GM19468 (cell line): ENCODE results near the gene GPR153.
A peak's percentile ranks its signal among the peaks of the same experiment; 100 is the strongest.

Experiments
- ATAC-seq: cut with Tn5 transposase; IDR thresholded peaks from one replicate; pipeline ENCODE4 v1.9.1; 2021; ENCODE audit warnings: mild to moderate bottlenecking, moderate library complexity, moderate number of reproducible peaks; ENCODE audit not compliant: unreplicated experiment; ENCODE audit errors: extremely low read depth

The GPR153 gene

DNA sequence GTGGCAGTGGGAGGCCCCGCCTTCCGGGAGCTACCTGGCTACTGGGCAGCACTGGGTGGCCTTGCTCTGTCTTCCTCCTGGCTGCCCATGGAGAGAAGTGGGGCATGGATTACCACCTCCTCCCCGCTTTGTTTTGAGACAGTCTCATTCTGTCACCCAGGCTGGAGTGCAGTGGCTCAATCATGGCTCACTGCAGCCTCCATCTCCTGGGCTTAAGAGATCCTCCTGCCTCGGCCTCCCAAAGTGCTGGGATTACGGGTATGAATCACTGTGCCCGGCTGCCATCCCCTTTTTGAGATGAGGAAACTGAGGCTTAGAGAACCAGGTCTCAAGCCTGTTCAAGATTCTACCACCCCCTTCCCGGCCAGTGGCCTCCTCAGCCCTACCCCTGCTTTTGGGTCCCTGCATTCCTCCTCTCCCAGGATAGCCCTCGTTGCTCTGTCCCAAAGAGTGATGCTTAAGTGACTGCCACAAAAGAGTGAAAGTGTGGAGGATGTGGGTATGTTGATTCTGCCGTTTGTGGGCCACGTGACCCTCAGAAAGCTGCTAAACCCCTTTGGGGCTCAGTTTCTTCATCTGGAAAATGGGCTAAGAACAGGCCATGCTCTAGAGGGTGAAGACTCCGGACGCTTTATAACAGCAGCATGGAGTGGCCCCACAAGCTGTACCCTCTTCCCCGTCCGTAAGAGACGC, 9.1 kb downstream of the GPR153 start:
- ATAC-seq = no peak

DNA sequence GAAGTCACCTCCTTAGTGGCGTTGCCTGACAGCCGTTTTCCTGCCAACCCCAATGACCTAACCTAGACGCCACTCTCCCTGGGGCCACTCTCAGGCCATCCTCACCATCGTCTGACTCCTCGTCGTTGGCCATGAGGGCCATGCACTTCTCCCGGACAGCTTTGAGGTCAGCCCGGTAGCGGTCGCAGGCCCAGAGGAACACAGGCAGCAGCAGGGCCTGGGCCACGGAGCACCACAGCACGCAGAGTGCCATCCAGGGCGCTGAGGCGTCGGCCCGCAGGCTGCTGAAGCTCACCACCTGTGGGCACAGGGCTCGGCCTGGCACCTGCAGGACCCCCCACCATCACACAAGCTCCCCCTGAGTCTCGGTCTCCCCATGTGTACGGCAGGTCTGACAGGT, 9.7 kb downstream of the GPR153 start:
- no peak for ATAC-seq

DNA sequence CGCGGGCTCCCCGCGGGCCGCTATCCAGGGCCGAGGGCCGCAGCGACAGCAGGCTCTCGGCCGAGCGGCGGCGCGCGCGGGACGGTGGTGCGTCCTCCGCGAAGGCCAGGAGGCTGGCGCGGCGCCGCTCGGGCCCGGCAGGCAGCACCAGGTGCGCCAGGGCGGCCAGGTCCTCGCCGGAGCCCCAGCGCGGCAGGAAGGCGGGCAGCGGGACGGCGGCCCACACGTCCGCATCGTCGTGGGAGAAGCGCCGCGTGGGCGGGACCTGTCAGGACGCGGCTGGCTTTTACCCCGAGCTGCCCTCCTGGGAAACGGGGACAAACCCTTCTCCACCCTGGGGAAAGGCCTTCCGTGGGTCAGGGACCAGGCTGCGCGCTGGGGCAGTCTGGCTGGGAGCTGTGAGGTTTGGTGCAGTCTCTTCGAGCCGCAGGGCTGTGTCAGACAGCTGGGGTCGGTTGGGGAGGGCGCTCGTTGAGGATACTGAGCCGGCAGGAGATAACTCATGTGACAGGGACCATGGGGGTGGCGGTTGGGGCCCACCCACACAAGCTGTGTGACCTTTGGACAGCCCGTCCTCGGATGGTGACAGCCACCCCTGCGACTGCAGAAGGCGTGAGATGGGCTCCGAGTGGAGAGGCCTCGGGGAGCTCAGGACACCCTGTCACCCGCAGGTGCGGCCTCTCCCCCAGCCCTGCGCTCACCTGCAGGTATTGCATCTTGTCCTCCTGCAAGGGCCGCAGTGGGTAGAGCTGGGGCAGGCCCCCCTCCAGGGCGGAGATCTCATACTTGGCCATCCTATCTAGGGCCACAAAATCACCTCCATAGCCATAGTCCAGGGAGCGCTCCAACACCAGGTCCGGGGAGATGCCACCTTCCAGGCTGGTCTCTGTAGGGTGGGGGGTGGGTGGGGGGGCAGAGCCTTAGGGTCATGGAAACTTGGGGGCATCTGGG, 10.9 kb downstream of the GPR153 start:
- ATAC-seq = no peak

DNA sequence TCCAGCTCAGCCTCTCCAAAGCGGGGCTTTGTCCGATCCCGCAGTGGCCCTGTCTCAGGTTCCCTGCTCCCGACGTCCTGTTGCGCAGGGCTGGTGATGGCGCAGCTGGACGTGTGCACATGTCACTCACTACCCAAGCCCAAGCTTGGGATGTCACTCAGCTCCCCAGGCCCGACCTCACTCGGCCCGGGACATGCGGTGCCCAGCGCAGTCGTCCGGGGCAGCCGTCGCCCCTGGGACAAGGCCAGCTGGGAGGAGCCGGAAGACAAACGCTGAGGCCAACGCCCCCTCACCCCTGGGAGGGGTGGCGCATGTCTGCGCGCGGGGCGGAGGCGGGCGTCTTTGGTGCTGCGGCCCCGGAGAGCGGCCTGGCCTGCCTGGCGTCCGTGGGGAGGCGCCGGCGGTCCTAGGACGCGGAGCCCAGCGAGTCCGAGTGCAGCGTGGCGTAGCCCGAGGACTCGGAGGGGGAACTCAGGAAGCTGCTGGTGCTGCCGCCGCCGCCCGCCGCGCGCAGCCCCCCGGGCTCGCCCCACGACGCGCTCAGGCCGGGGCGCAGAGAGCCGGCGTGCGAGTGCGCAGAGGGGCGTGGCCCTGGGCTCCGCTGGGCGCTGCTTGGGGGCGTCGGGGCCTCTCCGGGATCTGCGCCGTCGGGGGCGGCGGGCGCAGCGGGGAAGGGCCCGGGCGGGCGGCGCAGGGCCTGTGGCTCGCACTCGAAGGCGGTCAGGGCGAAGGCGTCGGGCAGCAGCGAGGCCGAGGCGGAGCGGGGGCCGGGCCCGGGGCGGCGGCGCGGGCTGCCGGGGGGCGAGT, 11.8 kb downstream of the GPR153 start:
- ATAC-seq = no peak

DNA sequence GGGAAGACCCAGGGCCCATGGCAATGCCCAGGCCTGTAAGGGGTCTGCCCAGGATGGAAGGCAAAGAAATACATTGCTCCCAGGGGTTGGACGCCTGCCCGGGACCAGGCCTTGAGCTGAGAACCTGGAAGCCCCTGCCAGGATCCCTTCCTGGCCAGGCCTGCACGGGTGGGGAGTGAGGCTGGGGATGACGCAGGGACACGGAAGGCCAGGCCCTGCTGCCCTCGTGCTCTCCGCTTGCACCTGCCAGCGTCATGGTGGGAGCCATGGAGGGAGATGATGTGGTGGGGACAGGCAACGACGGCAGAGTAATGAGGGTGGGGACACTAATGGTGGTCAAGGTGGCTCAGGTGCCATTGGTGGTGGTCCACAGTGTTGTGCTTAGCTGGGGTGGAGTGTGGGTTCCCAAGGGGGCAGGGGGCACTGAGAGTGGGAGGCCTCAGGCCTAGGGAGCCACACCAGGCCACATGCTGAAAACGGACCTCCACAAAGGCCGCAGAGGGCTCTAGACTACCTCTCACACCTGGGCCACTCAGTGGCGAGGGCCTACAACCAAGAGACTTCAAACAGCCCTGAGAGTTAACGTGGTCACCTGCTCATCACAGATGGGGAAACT, 12.6 kb downstream of the GPR153 start:
- no peak for ATAC-seq

DNA sequence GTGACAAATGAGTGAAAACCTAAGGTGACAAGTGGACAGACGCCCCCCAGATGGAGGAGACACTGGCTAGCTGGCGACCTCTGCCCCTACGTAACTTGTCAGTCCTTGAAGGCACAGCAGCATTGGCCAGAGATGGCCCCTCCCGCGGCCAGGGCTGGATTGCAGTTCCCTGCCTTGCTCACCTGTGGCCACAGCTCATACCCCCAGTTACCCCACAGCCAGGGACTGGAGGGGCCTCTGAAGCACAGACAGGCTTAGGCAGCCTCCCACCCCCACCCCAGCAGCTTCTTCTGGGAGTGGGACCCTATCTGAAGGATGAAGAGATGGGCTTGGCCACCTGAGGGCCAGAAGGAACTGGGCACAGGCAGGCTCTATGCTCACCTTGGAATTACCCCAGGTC, 13.2 kb downstream of the GPR153 start:
- no peak for ATAC-seq

DNA sequence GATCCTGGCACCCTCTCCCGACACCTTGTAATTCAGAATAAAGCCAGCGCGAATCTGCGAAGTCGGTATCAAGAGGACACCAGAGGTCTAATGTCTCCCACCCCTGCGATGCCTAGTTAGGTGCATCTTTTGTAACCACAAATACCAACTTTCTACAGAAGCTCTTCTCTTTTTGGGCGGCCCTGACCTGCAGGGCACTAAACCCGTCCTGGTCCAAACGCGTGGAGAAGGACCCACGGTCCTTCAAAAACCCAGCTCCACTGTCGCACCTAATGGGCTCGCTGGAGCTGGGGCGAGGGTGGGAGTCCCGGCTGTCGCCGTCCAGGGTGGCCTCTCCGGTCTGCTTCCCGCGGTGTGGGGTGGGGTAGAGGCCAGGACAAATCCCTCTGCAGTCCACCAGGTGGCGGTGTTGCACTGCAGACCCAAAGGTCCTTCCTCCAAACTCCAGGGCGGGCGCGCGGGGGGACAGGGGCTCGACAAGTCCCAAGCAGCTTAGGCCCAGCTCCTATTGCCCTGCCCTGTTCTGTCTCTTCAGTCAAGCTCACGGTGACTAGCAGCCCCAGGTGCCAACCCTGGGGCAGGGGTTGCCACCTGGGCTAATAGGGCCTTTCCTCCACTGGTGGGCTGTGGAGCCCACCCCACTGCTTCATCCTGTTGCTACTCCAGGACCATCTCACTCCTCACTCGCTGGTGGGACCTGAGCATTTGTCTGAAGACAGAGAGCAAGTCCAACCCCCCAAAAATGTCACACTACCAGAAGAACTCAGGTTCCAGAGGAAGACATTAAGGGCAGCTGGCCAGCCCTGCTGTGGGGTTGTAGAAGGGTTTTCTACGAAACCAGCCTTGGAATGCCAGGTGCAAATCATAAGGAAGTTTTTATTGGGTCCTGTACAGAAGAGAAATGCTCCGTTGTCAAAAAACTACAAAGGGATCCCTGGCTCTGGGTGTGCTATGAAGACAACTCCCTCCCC, 14.1 kb downstream of the GPR153 start:
- ATAC-seq = no peak

DNA sequence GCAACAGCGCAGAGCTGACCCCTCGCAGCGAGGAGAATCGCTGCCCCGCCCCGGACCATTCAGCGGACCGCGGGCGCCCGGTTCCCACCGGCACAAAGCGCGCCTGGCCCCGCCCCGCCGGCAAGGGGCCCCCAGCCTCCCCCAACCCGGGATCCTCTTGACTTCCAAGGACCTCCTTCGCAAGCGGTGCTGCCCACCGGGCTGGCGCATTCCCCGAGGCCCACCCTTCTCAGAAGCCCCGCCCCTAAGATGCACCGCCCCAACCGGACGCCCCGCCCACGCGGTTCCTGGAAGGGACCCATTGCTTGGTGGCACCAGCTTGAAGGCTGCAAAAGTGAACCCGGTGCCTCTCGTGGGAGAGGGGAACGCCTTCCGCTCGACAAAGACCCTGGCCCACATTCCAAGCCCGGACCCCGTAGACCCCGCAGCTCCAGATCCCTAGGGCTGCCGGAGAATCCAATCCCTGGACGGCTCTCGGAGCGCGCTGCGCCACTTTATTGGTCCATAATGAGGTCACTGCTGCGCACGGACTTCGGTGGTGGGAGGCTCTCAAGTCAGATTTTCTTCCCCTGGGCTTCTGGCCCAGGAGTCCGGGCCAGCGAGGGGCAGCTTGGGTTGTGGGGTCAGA, 14.9 kb downstream of the GPR153 start:
- ATAC-seq = no peak

DNA sequence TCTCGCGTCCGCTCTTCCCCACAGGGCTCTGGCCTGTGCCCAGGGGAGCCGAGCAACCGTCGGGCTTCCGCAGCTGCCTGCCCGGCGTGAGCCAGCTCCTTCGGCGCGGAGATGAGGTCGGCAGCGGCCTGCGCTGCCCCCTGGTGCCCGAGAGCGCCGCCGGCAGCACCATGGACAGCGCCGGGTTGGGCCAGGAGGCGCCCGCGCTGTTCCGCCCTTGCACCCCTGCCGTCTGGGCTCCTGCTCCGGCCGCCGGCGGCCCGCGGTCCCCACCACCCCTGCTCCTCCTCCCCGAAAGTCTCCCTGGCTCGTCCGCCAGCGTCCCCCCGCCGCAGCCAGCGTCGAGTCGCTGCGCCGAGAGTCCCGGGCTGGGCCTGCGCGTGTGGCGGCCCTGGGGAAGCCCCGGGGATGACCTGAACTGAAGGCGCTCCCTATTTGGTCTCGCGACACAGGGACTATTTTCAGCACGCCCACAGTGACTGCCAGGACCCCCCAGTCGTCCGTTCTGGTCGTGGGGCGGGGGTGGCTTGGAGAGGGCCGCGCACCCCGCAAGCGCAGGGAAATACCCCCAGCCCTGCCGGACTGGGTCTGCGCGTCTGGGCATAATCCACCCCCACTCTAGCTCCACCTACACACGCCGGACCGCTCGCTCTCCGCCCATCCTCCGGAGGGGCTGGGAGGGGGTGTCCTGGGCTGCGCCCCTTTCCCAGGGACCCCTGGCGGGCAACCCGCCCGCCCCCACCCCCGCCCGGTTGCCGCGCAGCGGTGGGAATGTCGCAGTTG, 15.6 kb downstream of the GPR153 start:
- ATAC-seq = peak; percentile 61

DNA sequence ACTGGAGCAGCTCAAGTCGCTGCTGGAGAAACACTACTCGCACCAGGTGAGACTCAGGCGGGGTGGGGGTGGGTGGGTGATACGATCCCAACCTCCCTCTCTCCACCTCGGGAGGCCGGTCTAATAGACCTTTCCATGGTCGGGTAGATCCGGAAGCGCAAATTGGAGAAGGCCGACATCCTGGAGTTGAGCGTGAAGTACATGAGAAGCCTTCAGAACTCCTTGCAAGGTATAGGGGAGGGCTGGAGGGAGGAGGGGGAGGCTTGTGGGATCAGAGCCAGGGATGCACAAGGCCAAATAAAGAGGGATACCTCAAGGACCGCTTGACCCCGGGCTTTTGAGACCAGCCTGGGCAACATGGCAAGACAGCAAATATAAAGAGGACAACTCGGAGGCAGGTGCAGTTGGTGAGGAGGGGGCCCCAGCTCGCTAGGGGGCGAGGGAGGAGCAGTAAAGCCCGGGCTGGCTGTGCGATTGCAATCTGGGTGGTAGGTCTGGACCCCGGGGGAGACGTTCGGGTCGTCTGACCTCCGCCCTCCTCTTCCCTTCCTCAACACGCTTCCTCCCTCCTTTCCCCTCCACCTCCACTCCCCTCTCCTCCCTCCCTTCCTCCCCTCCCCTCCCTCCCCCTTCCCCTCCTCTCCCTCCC, 16.4 kb downstream of the GPR153 start:
- ATAC-seq = no peak

DNA sequence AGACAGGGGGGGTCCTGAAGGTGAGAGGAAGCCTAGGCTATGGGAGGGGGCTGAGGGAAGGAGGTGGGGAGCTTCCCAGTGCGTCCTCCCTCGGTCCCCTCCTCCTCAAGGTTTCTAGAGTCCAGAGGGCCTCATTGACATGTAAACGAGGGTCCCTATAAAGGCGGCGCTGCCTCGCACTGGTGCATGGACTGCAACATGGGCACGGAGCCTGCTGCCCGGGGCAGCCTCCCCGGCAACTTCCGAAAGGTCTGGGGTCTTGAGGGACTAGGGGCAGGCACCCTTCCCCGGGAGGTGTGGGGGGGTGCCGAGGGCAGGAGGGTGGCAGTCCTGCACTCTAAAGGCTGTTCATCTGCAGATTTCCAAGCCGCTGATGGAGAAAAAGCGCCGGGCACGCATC, 16.9 kb downstream of the GPR153 start, which contains the start of gene HES3:
Gene HES3, plus strand, starts transcription at position 187 of the 400 bp plus-strand sequence. Its CDS starts 187 bp downstream, at position 374.
- ATAC-seq = no peak

DNA sequence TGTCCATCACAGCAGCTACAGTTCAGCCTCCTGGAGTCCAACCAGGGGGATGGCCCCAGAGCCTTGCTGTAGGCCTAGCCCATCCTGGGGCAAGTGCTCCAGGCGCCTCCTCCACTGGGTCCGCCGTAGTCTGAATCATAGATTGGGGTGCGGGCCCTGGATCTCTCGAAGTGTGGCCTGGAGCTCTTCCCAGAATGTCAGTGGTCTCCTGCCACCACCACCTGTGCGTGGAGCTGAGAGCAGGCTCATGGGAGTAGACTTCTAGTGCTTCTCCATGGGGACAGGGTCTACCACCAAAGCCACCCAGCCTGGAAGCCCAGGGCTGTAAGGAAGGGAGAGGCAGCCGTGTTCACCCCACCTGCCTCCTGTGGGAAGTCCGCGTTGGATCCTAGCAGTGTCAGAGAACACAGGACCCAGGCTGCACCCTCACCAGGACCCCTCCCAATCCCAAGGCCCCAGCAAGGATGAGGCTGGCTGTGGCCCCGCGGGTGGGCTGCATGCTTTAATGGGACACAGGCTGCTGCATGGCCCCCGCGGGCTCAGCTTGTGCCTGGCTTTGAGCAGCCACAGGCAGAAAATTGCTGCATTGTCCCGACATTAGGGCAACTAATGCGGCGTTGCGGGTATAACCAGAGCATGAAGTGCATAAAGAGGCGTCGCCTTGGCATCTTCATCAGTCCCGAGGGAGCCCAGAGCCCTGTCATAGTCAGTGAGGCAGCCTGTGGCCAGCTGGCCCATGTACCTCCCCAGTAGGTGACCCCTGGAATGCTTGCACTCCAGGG, 17.7 kb downstream of the GPR153 start:
- no peak for ATAC-seq

DNA sequence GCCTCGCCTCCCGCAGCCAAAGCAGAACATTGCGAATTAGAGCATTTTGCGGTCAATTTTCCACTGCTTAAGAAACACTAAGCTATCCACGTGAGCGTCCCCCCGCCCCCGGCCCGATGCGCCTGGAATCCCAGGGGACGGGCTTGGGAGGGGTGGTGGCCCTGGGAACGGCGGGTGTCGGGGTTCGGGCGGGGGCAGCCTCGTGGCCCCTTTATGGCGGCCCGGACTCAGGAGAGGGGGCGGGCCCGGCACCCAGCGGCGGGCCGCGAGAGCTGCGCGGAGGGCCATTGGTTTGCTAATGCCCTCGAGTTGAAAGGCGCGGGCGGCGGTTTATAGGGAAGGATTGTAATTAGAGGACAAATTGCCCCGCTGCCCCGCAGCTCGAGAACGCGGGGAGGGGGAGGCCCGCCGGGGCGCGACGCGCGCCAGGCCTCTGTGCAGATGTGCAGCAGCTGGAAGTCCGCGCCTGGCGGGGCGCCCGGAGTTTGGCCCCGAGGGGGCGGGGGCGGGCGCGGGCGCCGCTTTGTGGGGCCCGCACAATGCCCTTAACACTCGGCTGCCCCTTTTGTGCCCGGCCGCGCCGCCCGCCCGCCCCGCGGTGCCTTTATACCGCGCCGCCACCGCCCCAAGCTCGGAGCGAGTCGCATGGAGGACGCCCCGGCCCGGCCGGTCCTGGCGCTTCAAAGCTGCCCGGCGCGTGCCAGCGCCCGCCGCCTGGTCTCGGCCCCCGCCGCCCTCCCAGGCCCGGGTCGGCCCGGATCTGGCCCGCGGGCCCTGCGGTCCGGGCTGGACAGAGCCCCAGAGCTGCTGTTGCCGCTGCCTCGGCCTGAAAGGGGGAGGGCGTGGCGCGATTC, 18.8 kb downstream of the GPR153 start:
- ATAC-seq = no peak

DNA sequence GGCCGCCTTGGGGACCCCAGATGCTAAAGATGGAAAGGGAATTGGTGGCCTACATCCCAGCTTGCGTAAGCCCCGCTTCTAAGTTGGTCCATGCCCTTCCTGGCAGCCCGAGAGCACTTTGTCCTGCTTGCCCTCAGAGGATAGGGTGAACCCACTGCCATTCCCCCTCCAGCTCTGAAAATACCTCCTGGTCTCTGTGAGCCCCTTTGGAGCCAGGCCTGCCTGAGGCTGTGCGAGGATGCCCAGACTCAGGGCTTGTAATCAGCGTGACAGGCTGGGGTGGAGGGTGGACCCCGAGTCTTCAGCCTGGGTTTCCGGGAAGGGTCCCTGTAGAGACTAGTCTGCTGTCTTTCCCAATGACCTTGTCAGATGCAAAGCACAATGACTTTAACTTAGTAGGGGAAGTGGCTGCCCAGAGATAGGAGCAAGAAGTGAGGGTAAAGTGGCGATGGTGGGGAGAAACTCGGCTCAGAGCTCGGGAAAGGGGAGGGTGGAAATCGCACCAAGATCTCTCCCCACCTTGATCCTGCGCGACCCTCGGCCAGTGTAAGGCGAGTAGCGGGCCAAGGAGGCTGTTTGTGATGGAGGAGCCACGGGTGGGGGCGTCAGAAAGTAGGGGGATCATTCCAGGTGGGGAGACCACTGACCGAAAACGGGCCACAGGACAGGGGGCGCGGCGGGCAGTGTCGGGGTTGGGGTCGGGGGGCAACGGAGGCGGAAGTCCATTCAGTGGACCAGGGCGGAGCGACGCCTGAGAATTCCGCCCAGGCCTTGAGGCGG, 19.6 kb downstream of the GPR153 start:
- no peak for ATAC-seq
